ENCODE results near the gene TAAR8. TPM values are rescaled to one million over a fixed set of nuclear protein-coding genes. Genes with fewer than 3 reads are reported as not detected.

TAAR8 gene
- total and polyA plus RNA-seq, 4 donors, result not detected

- Histone ChIP-seq H3K9me3 (ENCODE audit: control insufficient read depth, insufficient read depth, low read length) (no peaks in the 10 kb centered on the region), H3K4me3 (ENCODE audit: low read depth, low read length) (peak within 1 kb of the TSS; percentile 83), H3K27ac (ENCODE audit: low read depth, low read length) (peak within 1 kb of the TSS; percentile 75), H3K27me3 (ENCODE audit: control insufficient read depth, insufficient read depth, low read length) (peaks cover 2% of the 10 kb centered on the region), H3K4me1 (ENCODE audit: control insufficient read depth, insufficient read depth, low read length) (peaks cover 3% of the 10 kb centered on the region), H3K36me3 (ENCODE audit: control insufficient read depth, insufficient read depth, low read length) (no peaks in the 10 kb centered on the region)
- DNase-seq (ENCODE audit: low read depth in 4 of 6, low spot score in 6 of 6), result peak; percentile 81 to 99 (median 88)
- WGBS (ENCODE audit: insufficient coverage), result under 1% methylated on average over 62 of the region's 67 CpGs
Observed at GRCh38 chr6:132512638-132513632, 39.5 kb upstream of the TAAR8 start, which contains the start of gene STX7. TSS of gene STX7 (minus strand) at chr6:132513116. CDS start at chr6:132503530, 9,586 bp downstream.

DNA sequence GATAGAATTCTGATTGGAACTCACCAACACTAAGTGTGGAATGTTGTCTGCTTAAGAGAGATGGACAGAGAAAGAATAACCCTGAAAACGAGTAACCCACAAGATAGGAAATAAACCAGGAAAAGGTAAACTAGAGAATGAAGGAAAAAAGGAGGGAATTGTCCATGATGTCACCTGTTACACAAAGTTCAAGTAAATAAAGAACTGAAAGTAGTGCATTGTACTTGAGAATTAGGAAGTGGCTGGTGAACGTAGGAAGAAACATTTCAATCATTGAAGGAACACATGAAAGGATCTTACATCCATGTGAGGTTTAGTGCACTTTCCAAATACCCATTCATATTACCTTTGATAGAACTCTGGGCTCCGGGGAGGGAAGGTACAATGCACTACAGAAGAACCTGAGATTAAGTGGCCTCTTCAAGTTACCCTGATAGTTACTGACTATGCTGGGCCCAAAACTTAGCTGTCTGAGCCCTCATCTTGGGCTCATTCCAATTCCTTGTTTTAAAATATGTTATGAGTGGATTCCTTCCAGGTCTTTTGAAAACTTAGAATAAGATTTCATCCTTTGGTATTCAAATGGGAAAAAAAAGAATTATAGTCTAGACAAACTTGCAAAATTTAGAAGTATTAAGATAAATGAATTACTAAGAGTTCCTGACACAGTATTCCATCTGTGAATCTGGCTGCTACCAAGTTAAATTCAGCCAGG, 38.5 kb upstream of the TAAR8 start:
- H3K4me1 ChIP-seq (ENCODE audit: control insufficient read depth, insufficient read depth, low read length), result peaks cover 3% of the 10 kb centered on the region
- H3K9me3 ChIP-seq (ENCODE audit: control insufficient read depth, insufficient read depth, low read length), result no peaks in the 10 kb centered on the region
- H3K4me3 ChIP-seq (ENCODE audit: low read depth, low read length), result peak overlapping the region; percentile 83
- H3K27me3 ChIP-seq (ENCODE audit: control insufficient read depth, insufficient read depth, low read length), result peaks cover 2% of the 10 kb centered on the region
- no peaks in the 10 kb centered on the region for H3K36me3 ChIP-seq (ENCODE audit: control insufficient read depth, insufficient read depth, low read length)
- no CpG with 5 or more reads among the region's 3 CpGs for WGBS (ENCODE audit: insufficient coverage)
- DNase-seq (ENCODE audit: low read depth in 4 of 6, low spot score in 6 of 6), result peak in 1 of 6 donors; percentile 32
- no peak overlapping the region for H3K27ac ChIP-seq (ENCODE audit: low read depth, low read length)

DNA sequence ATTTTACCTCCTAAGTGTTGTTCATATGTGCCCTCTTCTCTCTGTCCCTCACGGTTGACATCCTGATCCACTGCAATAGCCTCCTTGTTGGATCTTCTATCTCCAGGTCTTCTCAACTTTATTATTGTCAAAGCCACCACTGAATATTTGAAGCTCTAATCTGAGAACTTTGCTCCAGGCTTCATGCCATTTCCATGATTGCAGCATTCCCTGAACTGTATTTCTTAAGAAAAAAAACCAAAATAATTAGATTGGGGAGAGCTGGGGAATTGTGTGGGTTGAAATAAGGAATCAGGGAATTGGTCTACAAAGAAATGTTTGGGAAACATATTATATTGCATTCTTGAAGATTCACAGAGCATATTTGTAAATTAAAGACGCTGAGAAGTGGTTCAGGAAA, 37.1 kb upstream of the TAAR8 start:
- Histone ChIP-seq H3K4me1 (ENCODE audit: control insufficient read depth, insufficient read depth, low read length) (peaks cover 3% of the 10 kb centered on the region), H3K27ac (ENCODE audit: low read depth, low read length) (no peak overlapping the region), H3K9me3 (ENCODE audit: control insufficient read depth, insufficient read depth, low read length) (no peaks in the 10 kb centered on the region), H3K4me3 (ENCODE audit: low read depth, low read length) (no peak overlapping the region), H3K36me3 (ENCODE audit: control insufficient read depth, insufficient read depth, low read length) (no peaks in the 10 kb centered on the region), H3K27me3 (ENCODE audit: control insufficient read depth, insufficient read depth, low read length) (peaks cover 2% of the 10 kb centered on the region)
- WGBS (ENCODE audit: insufficient coverage), result 33% methylated on average over 1 of the region's 2 CpGs
- DNase-seq (ENCODE audit: low read depth in 4 of 6, low spot score in 6 of 6), result no peak

GRCh38 chr6:132520953-132521352, 31.5 kb upstream of the TAAR8 start:
- DNase-seq (ENCODE audit: low read depth in 4 of 6, low spot score in 6 of 6), result no peak
- H3K9me3 ChIP-seq (ENCODE audit: control insufficient read depth, insufficient read depth, low read length), result no peaks in the 10 kb centered on the region
- no peaks in the 10 kb centered on the region for H3K4me1 ChIP-seq (ENCODE audit: control insufficient read depth, insufficient read depth, low read length)
- peaks cover 1% of the 10 kb centered on the region for H3K27me3 ChIP-seq (ENCODE audit: control insufficient read depth, insufficient read depth, low read length)
- H3K27ac ChIP-seq (ENCODE audit: low read depth, low read length), result no peak overlapping the region
- no peak overlapping the region for H3K4me3 ChIP-seq (ENCODE audit: low read depth, low read length)
- WGBS (ENCODE audit: insufficient coverage), result no CpG with 5 or more reads among the region's 2 CpGs
- no peaks in the 10 kb centered on the region for H3K36me3 ChIP-seq (ENCODE audit: control insufficient read depth, insufficient read depth, low read length)

GRCh38 chr6:132524646-132525045, 27.8 kb upstream of the TAAR8 start:
- Histone ChIP-seq H3K4me3 (ENCODE audit: low read depth, low read length) (no peak overlapping the region), H3K27me3 (ENCODE audit: control insufficient read depth, insufficient read depth, low read length) (no peaks in the 10 kb centered on the region), H3K9me3 (ENCODE audit: control insufficient read depth, insufficient read depth, low read length) (no peaks in the 10 kb centered on the region), H3K27ac (ENCODE audit: low read depth, low read length) (no peak overlapping the region), H3K36me3 (ENCODE audit: control insufficient read depth, insufficient read depth, low read length) (no peaks in the 10 kb centered on the region), H3K4me1 (ENCODE audit: control insufficient read depth, insufficient read depth, low read length) (no peaks in the 10 kb centered on the region)
- 77% methylated on average over 5 of the region's 5 CpGs for WGBS (ENCODE audit: insufficient coverage)
- peak in 1 of 6 donors; percentile 31 for DNase-seq (ENCODE audit: low read depth in 4 of 6, low spot score in 6 of 6)

GRCh38 chr6:132525866-132526265, 26.6 kb upstream of the TAAR8 start:
- no peaks in the 10 kb centered on the region for H3K36me3 ChIP-seq (ENCODE audit: control insufficient read depth, insufficient read depth, low read length)
- no peak overlapping the region for H3K4me3 ChIP-seq (ENCODE audit: low read depth, low read length)
- H3K27me3 ChIP-seq (ENCODE audit: control insufficient read depth, insufficient read depth, low read length), result no peaks in the 10 kb centered on the region
- no peaks in the 10 kb centered on the region for H3K9me3 ChIP-seq (ENCODE audit: control insufficient read depth, insufficient read depth, low read length)
- 57% methylated on average over 4 of the region's 4 CpGs for WGBS (ENCODE audit: insufficient coverage)
- H3K27ac ChIP-seq (ENCODE audit: low read depth, low read length), result no peak overlapping the region
- DNase-seq (ENCODE audit: low read depth in 4 of 6, low spot score in 6 of 6), result no peak
- H3K4me1 ChIP-seq (ENCODE audit: control insufficient read depth, insufficient read depth, low read length), result peaks cover 2% of the 10 kb centered on the region

- no peak for DNase-seq (ENCODE audit: low read depth in 4 of 6, low spot score in 6 of 6)
- Histone ChIP-seq H3K27me3 (ENCODE audit: control insufficient read depth, insufficient read depth, low read length) (no peaks in the 10 kb centered on the region), H3K36me3 (ENCODE audit: control insufficient read depth, insufficient read depth, low read length) (no peaks in the 10 kb centered on the region), H3K4me3 (ENCODE audit: low read depth, low read length) (no peak overlapping the region), H3K9me3 (ENCODE audit: control insufficient read depth, insufficient read depth, low read length) (no peaks in the 10 kb centered on the region), H3K4me1 (ENCODE audit: control insufficient read depth, insufficient read depth, low read length) (peaks cover 2% of the 10 kb centered on the region), H3K27ac (ENCODE audit: low read depth, low read length) (no peak overlapping the region)
- WGBS (ENCODE audit: insufficient coverage), result 60% methylated on average over 2 of the region's 2 CpGs
Observed at GRCh38 chr6:132526461-132526860, 26.0 kb upstream of the TAAR8 start.

DNA sequence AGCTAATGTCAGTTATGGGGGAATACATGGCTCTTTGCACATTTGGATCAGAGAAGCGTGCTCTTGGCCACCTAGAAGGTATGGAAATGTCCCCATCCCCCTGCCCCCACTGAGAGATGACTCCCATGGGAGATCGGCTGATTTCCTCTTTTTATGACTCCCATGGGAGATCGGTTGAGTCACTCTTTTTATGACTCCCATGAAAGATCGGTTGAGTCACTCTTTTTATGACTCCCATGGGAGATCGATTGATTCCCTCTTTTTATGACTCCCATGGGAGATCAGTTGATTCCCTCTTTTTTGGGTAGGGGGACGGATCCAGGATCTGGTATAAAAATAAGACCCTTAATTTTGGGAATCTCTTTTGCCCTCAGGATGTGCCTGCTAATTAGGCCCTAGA, 24.7 kb upstream of the TAAR8 start:
- WGBS (ENCODE audit: insufficient coverage), result no CpG with 5 or more reads among the region's 6 CpGs

DNA sequence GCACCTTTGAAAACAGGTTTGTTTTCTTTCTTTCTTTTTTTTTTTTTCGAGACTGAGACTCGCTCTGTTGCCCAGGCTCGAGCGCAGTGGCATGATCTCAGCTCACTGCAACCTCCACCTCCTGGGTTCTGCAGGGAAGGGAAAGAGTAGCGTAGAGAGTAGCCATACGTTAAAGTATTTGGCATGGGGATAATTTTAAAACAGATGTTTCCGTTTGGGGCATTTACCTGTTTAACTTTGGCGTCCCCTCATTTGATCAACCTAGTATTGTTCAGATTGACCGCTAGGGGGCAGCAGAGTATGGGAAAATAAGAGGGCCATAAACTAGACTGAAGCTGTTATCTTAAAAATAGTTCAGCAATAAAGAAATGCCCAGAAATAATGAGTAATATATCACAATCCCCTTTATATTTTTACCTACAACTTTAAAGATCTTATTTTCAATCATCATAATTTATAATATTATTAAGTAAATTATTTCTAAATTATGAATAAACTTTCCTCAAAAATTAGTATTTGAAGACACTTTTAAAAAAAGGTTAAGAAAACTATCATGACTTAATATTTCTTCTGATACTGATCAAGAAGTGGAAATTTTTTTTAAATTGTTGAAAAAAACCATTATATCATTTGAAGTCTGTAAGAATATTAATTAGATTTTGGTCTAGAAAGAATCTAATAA, 22.0 kb upstream of the TAAR8 start:
- 0% methylated on average over 3 of the region's 9 CpGs for WGBS (ENCODE audit: insufficient coverage)
- peak in 5 of 6 donors; percentile 52 to 92 (median 71) for DNase-seq (ENCODE audit: low read depth in 4 of 6, low spot score in 6 of 6)
- no peak overlapping the region for H3K4me3 ChIP-seq (ENCODE audit: low read depth, low read length)

More for the DNA sequence above, 24.7 kb upstream of the TAAR8 start:
- no peak overlapping the region for H3K4me3 ChIP-seq (ENCODE audit: low read depth, low read length)
- no peaks in the 10 kb centered on the region for H3K36me3 ChIP-seq (ENCODE audit: control insufficient read depth, insufficient read depth, low read length)
- H3K9me3 ChIP-seq (ENCODE audit: control insufficient read depth, insufficient read depth, low read length), result no peaks in the 10 kb centered on the region
- DNase-seq (ENCODE audit: low read depth in 4 of 6, low spot score in 6 of 6), result no peak
- H3K4me1 ChIP-seq (ENCODE audit: control insufficient read depth, insufficient read depth, low read length), result peaks cover 2% of the 10 kb centered on the region
- no peaks in the 10 kb centered on the region for H3K27me3 ChIP-seq (ENCODE audit: control insufficient read depth, insufficient read depth, low read length)
- H3K27ac ChIP-seq (ENCODE audit: low read depth, low read length), result no peak overlapping the region

More for the DNA sequence above, 22.0 kb upstream of the TAAR8 start:
- H3K27ac ChIP-seq (ENCODE audit: low read depth, low read length), result no peak overlapping the region
- H3K36me3 ChIP-seq (ENCODE audit: control insufficient read depth, insufficient read depth, low read length), result no peaks in the 10 kb centered on the region
- H3K9me3 ChIP-seq (ENCODE audit: control insufficient read depth, insufficient read depth, low read length), result no peaks in the 10 kb centered on the region
- no peaks in the 10 kb centered on the region for H3K27me3 ChIP-seq (ENCODE audit: control insufficient read depth, insufficient read depth, low read length)
- peaks cover 2% of the 10 kb centered on the region for H3K4me1 ChIP-seq (ENCODE audit: control insufficient read depth, insufficient read depth, low read length)

All from spinal cord (tissue), 10 donors.